Panc1 (cell line): ENCODE measurements around the gene CSAG2.
"Not testable (repeated sequence)": the region's sequence is repeated elsewhere in the genome, so short reads cannot be mapped to it uniquely, and the experiment has no call there.

Experiments used
- POLR2AphosphoS5 ChIP-seq: IDR thresholded peaks from 2 replicates; pipeline ENCODE4 v1.6.1; 2012; ENCODE audit warnings: mild to moderate bottlenecking, low read depth, low read length, moderate library complexity
- TCF7L2 ChIP-seq: IDR thresholded peaks from 2 replicates; pipeline ENCODE4 v1.6.1; 2011; ENCODE audit warnings: mild to moderate bottlenecking, low read depth, low read length, inconsistent platforms
- TF ChIP-seq, protein P1 (sequence below): fragments of 450-650 bp; IDR thresholded peaks from 2 replicates; pipeline ENCODE4 v1.5.1; 2017; ENCODE audit warnings: mild to moderate bottlenecking
- TF ChIP-seq, protein P2 (sequence below), 2 experiments: IDR thresholded peaks; 2 replicates each; pipeline ENCODE4 v1.6.1; 2011 to 2012; ENCODE audit warnings: low read depth in 2 of 2, control low read depth in 1 of 2, low read length in 1 of 2, mild to moderate bottlenecking in 1 of 2, moderate library complexity in 1 of 2; ENCODE audit not compliant: insufficient read depth in 1 of 2

DNA sequence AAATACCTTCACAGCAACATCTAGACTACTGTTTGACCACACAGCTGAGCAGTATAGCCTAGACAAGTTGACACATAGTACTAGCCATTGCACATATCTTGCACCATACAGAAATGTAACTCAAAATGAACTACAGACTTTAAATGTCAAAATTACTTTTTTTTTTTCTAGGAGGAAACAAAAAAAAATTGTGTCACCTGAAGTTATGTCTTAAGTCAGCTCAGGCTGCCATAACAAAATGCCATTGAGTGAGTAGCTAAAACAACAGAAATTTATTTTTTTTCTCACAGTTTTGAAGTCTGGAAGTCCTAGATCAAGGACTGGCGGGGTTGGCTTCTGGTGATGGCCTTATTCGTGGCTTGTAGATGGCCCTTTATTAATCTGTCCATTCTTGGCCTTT, at the start of gene CSAG2:
- TF ChIP-seq, protein P1, sequence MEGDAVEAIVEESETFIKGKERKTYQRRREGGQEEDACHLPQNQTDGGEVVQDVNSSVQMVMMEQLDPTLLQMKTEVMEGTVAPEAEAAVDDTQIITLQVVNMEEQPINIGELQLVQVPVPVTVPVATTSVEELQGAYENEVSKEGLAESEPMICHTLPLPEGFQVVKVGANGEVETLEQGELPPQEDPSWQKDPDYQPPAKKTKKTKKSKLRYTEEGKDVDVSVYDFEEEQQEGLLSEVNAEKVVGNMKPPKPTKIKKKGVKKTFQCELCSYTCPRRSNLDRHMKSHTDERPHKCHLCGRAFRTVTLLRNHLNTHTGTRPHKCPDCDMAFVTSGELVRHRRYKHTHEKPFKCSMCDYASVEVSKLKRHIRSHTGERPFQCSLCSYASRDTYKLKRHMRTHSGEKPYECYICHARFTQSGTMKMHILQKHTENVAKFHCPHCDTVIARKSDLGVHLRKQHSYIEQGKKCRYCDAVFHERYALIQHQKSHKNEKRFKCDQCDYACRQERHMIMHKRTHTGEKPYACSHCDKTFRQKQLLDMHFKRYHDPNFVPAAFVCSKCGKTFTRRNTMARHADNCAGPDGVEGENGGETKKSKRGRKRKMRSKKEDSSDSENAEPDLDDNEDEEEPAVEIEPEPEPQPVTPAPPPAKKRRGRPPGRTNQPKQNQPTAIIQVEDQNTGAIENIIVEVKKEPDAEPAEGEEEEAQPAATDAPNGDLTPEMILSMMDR, result not testable (repeated sequence)
- TF ChIP-seq TCF7L2, POLR2AphosphoS5: not testable (repeated sequence)
- TF ChIP-seq, protein P2, sequence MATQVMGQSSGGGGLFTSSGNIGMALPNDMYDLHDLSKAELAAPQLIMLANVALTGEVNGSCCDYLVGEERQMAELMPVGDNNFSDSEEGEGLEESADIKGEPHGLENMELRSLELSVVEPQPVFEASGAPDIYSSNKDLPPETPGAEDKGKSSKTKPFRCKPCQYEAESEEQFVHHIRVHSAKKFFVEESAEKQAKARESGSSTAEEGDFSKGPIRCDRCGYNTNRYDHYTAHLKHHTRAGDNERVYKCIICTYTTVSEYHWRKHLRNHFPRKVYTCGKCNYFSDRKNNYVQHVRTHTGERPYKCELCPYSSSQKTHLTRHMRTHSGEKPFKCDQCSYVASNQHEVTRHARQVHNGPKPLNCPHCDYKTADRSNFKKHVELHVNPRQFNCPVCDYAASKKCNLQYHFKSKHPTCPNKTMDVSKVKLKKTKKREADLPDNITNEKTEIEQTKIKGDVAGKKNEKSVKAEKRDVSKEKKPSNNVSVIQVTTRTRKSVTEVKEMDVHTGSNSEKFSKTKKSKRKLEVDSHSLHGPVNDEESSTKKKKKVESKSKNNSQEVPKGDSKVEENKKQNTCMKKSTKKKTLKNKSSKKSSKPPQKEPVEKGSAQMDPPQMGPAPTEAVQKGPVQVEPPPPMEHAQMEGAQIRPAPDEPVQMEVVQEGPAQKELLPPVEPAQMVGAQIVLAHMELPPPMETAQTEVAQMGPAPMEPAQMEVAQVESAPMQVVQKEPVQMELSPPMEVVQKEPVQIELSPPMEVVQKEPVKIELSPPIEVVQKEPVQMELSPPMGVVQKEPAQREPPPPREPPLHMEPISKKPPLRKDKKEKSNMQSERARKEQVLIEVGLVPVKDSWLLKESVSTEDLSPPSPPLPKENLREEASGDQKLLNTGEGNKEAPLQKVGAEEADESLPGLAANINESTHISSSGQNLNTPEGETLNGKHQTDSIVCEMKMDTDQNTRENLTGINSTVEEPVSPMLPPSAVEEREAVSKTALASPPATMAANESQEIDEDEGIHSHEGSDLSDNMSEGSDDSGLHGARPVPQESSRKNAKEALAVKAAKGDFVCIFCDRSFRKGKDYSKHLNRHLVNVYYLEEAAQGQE (IDR thresholded peaks at IDR 0.05; ENCODE audit: insufficient read depth in 1 of 2, low read depth in 2 of 2, low read length in 1 of 2), result not testable (repeated sequence)
